Measurements from ENCODE around the gene ADSS1. TPM values are rescaled to one million over a fixed set of nuclear protein-coding genes. Genes with fewer than 3 reads are reported as not detected.

ADSS1 gene
- total RNA-seq, 1 experiment from 2014 or later, result 9.9 TPM

GRCh38 chr14:104775073-104775489 is 51.1 kb downstream of the ADSS1 start:
- ChIA-PET RAD21 (ENCODE audit: low non-redundant PET in 1 of 2, low total read pairs in 2 of 2, uncharacterized antibody in 2 of 2, unreplicated experiment in 2 of 2) (no interaction called here), CTCF (no interaction called here), POLR2A (no interaction called here)
- no peaks in the 10 kb centered on the region for H4K20me1 ChIP-seq (ENCODE audit: insufficient read depth)
- no peak overlapping the region for H3K27ac ChIP-seq (ENCODE audit: low read depth, low read length)
- no TSS peak for BruUV-seq (replicated peaks)
- H3K27me3 ChIP-seq (ENCODE audit: insufficient read depth, low read length), result no peaks in the 10 kb centered on the region
- no peak overlapping the region for H2AFZ ChIP-seq (ENCODE audit: low read depth, low read length, poor library complexity, severe bottlenecking)
- H3K79me2 ChIP-seq (ENCODE audit: insufficient read depth, low read length), result no peaks in the 10 kb centered on the region; the same call in 1 of the 2 replicates
- peaks cover 2 to 46% of the 10 kb centered on the region in 2 experiments; a peak in 3 of 4 replicates for H3K36me3 ChIP-seq (ENCODE audit: control insufficient read depth in 1 of 2, insufficient read depth in 2 of 2, low read length in 2 of 2)
- H3K4me1 ChIP-seq (ENCODE audit: control insufficient read depth in 1 of 2, insufficient read depth in 2 of 2, low read length in 2 of 2), result no peaks in the 10 kb centered on the region; a peak in 1 of 4 replicates
- H3K9me3 ChIP-seq (ENCODE audit: control insufficient read depth in 1 of 2, insufficient read depth in 1 of 2, low read depth in 1 of 2, low read length in 2 of 2), result peaks cover 0 to 11% of the 10 kb centered on the region in 2 experiments; a peak in 2 of 4 replicates
- H3K9ac ChIP-seq (ENCODE audit: low read length), result no peak overlapping the region
- intact Hi-C loops (cut with micrococcal nuclease), result no loop called here
- no peaks in the 10 kb centered on the region for H3K9me2 ChIP-seq (ENCODE audit: insufficient read depth)
- ATAC-seq, result no peak
- H3K4me3 ChIP-seq (replicated peaks in 1 of 2; ENCODE audit: low read depth in 1 of 2, low read length in 2 of 2), result no peak overlapping the region
- H3K4me2 ChIP-seq (ENCODE audit: low read length), result no peak overlapping the region
- TF ChIP-seq FOSL1 (IDR thresholded peaks at IDR 0.05; ENCODE audit: low read depth), result no peak
- no peak for DNase-seq (ENCODE audit: low read depth, low spot score)

- ChIA-PET RAD21 (ENCODE audit: low non-redundant PET in 1 of 2, low total read pairs in 2 of 2, uncharacterized antibody in 2 of 2, unreplicated experiment in 2 of 2) (no interaction called here), POLR2A (no interaction called here), CTCF (no interaction called here)
- Histone ChIP-seq H4K20me1 (ENCODE audit: insufficient read depth) (no peaks in the 10 kb centered on the region), H3K4me3 (replicated peaks in 1 of 2; ENCODE audit: low read depth in 1 of 2, low read length in 2 of 2) (no peak overlapping the region), H3K9me3 (ENCODE audit: control insufficient read depth in 1 of 2, insufficient read depth in 1 of 2, low read depth in 1 of 2, low read length in 2 of 2) (peaks cover 0 to 5% of the 10 kb centered on the region in 2 experiments; a peak in 2 of 4 replicates), H3K9me2 (ENCODE audit: insufficient read depth) (no peaks in the 10 kb centered on the region), H3K27ac (ENCODE audit: low read depth, low read length) (no peak overlapping the region), H3K79me2 (ENCODE audit: insufficient read depth, low read length) (no peaks in the 10 kb centered on the region; the same call in 1 of the 2 replicates), H2AFZ (ENCODE audit: low read depth, low read length, poor library complexity, severe bottlenecking) (no peak overlapping the region), H3K36me3 (ENCODE audit: control insufficient read depth in 1 of 2, insufficient read depth in 2 of 2, low read length in 2 of 2) (peaks cover 2 to 34% of the 10 kb centered on the region in 2 experiments; a peak in 3 of 4 replicates), H3K27me3 (ENCODE audit: insufficient read depth, low read length) (no peaks in the 10 kb centered on the region), H3K4me2 (ENCODE audit: low read length) (no peak overlapping the region), H3K4me1 (ENCODE audit: control insufficient read depth in 1 of 2, insufficient read depth in 2 of 2, low read length in 2 of 2) (no peaks in the 10 kb centered on the region), H3K9ac (ENCODE audit: low read length) (no peak overlapping the region)
- intact Hi-C loops (cut with micrococcal nuclease), result no loop called here
- BruUV-seq (replicated peaks), result no TSS peak
- DNase-seq (ENCODE audit: low read depth, low spot score) (no peak), ATAC-seq (no peak)
- no peak for TF ChIP-seq CEBPB (IDR thresholded peaks at IDR 0.05; ENCODE audit: low read depth)
- no peak for TF ChIP-seq POLR2AphosphoS5 (IDR thresholded peaks at IDR 0.05; ENCODE audit: low read depth, low read length)
- no peak for TF ChIP-seq REST (IDR thresholded peaks at IDR 0.05; ENCODE audit: low read depth)
- no peak for TF ChIP-seq FOSL1 (IDR thresholded peaks at IDR 0.05; ENCODE audit: low read depth)
- no peak for TF ChIP-seq ZNF274 (IDR thresholded peaks at IDR 0.05; ENCODE audit: low read depth, low read length)
- TF ChIP-seq SIN3A (IDR thresholded peaks at IDR 0.05; ENCODE audit: low read depth), result no peak
- TF ChIP-seq SP1 (IDR thresholded peaks at IDR 0.05; ENCODE audit: low read depth), result no peak
- no peak for TF ChIP-seq TCF7L2 (IDR thresholded peaks at IDR 0.05; ENCODE audit: borderline replicate concordance, extremely low read depth, insufficient read depth, insufficient read length)
- TF ChIP-seq ELF1 (IDR thresholded peaks at IDR 0.05; ENCODE audit: borderline replicate concordance, low read depth), result no peak
- TF ChIP-seq CBX3 (IDR thresholded peaks at IDR 0.05; ENCODE audit: low read depth), result no peak
- TF ChIP-seq ZFX (IDR thresholded peaks at IDR 0.05), result no peak
- no peak for TF ChIP-seq YY1 (IDR thresholded peaks at IDR 0.05; ENCODE audit: extremely low read depth, insufficient replicate concordance, low read depth, low read length)
- TF ChIP-seq EZH2phosphoT487 (IDR thresholded peaks at IDR 0.05; ENCODE audit: borderline replicate concordance), result no peak
- TF ChIP-seq, protein P1, sequence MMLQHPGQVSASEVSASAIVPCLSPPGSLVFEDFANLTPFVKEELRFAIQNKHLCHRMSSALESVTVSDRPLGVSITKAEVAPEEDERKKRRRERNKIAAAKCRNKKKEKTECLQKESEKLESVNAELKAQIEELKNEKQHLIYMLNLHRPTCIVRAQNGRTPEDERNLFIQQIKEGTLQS (IDR thresholded peaks at IDR 0.05), result no peak
- TF ChIP-seq JUND (IDR thresholded peaks at IDR 0.05), result no peak
- TF ChIP-seq, protein P2, sequence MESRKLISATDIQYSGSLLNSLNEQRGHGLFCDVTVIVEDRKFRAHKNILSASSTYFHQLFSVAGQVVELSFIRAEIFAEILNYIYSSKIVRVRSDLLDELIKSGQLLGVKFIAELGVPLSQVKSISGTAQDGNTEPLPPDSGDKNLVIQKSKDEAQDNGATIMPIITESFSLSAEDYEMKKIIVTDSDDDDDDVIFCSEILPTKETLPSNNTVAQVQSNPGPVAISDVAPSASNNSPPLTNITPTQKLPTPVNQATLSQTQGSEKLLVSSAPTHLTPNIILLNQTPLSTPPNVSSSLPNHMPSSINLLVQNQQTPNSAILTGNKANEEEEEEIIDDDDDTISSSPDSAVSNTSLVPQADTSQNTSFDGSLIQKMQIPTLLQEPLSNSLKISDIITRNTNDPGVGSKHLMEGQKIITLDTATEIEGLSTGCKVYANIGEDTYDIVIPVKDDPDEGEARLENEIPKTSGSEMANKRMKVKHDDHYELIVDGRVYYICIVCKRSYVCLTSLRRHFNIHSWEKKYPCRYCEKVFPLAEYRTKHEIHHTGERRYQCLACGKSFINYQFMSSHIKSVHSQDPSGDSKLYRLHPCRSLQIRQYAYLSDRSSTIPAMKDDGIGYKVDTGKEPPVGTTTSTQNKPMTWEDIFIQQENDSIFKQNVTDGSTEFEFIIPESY (IDR thresholded peaks at IDR 0.05; ENCODE audit: extremely low read depth, insufficient replicate concordance, low read length), result no peak
- no peak for TF ChIP-seq SRF (IDR thresholded peaks at IDR 0.05; ENCODE audit: low read depth)
Measured at GRCh38 chr14:104776481-104776880, 52.5 kb downstream of the ADSS1 start.
